Measurements from ENCODE around the gene SPA17.

The SPA17 gene

GRCh38 chr11:124673333-124674167 lies at the start of gene SPA17, which contains the start of gene SIAE:
Gene SPA17, plus strand, starts transcription at chr11:124673904. Its CDS starts 1,361 bp downstream, at chr11:124675265.
Gene SIAE, minus strand, starts transcription at chr11:124673739. Its CDS starts 31 bp downstream, at chr11:124673708.
- DNase-seq: peak; percentile 97

- no peak for DNase-seq
Observed at GRCh38 chr11:124625504-124626168, 48.1 kb upstream of the SPA17 start.

GRCh38 chr11:124627546-124627945 lies 46.2 kb upstream of the SPA17 start:
- DNase-seq: peak; percentile 50

GRCh38 chr11:124629961-124630360 lies 43.7 kb upstream of the SPA17 start:
- DNase-seq: no peak

GRCh38 chr11:124633355-124633754 lies 40.3 kb upstream of the SPA17 start:
- peak; percentile 65 for DNase-seq

- no peak for DNase-seq
Observed at GRCh38 chr11:124635932-124636331, 37.8 kb upstream of the SPA17 start.

- peak; percentile 45 for DNase-seq
Observed at GRCh38 chr11:124638500-124638899, 35.2 kb upstream of the SPA17 start.

GRCh38 chr11:124639186-124639585 lies 34.5 kb upstream of the SPA17 start:
- DNase-seq: no peak

GRCh38 chr11:124640666-124641065 lies 33.0 kb upstream of the SPA17 start:
- peak; percentile 30 for DNase-seq

GRCh38 chr11:124642628-124643027 lies 31.1 kb upstream of the SPA17 start:
- no peak for DNase-seq

- DNase-seq: no peak
Observed at GRCh38 chr11:124643042-124643604, 30.6 kb upstream of the SPA17 start.

GRCh38 chr11:124643605-124644425 lies 29.9 kb upstream of the SPA17 start:
- peak; percentile 90 for DNase-seq

- peak; percentile 83 for DNase-seq
Observed at GRCh38 chr11:124644426-124645280, 29.1 kb upstream of the SPA17 start.

- peak; percentile 71 for DNase-seq
Observed at GRCh38 chr11:124646148-124646547, 27.6 kb upstream of the SPA17 start.

- DNase-seq: no peak
Observed at GRCh38 chr11:124648610-124649009, 25.1 kb upstream of the SPA17 start.

- no peak for DNase-seq
Observed at GRCh38 chr11:124656774-124657630, 16.7 kb upstream of the SPA17 start.

GRCh38 chr11:124657904-124658303 lies 15.8 kb upstream of the SPA17 start:
- DNase-seq: no peak

- DNase-seq: no peak
Observed at GRCh38 chr11:124658501-124658900, 15.2 kb upstream of the SPA17 start.

- DNase-seq: no peak
Observed at GRCh38 chr11:124658986-124659385, 14.7 kb upstream of the SPA17 start.

GRCh38 chr11:124661553-124661952 lies 12.2 kb upstream of the SPA17 start:
- DNase-seq: no peak

GRCh38 chr11:124662106-124662505 lies 11.6 kb upstream of the SPA17 start:
- DNase-seq: no peak

Measured in hematopoietic multipotent progenitor cell treated with erythropoietin and hydrocortisone succinate and interleukin-3 and kit ligand, for 4 days (in vitro differentiated cells).